ENCODE data around the gene TMEM217. TPM values are rescaled to one million over a fixed set of nuclear protein-coding genes. Genes with fewer than 3 reads are reported as not detected.
"Not testable (repeated sequence)": the region's sequence is repeated elsewhere in the genome, so short reads cannot be mapped to it uniquely, and the experiment has no call there.

Gene TMEM217
- total RNA-seq, 6 experiments from 2014 or later, result 0.99 to 2.0 (median 1.6) TPM

DNA sequence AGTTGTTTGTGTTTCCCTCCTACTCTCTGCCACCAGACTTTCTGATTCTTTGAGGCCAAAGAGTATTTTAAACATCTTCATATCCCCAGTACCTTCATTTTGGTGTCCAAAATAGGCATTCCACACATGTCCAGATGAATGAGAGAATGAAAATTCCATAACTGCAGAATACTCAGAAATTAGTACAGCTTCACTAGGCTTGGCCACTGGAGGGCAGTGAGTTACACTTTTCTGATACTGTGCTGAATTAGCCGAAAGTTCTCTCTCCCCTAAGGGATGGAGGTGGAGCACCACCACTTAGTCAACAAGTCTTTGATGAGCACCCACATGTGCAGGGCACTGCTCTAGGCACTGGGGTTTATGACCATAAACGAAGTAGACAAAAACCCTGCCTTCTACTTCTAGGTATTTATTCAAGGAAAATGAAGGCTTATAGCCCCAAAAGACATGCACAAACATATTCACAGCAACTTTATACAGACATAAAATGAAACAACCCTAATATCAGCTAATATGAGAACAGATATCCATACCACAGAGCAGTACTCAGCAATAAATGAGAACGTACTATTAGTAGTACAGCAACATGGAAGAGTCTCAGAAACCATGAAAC, 46.1 kb upstream of the TMEM217 start:
- H3K27ac Mint-ChIP-seq, result no peak overlapping the region
- H3K36me3 Mint-ChIP-seq (ENCODE audit: low read depth), result no peaks in the 10 kb centered on the region
- no peak overlapping the region for H3K4me3 Mint-ChIP-seq
- peak; percentile 45 for DNase-seq
- H3K4me1 Mint-ChIP-seq (ENCODE audit: low read depth), result peaks cover 21% of the 10 kb centered on the region
- no peaks in the 10 kb centered on the region for H3K27me3 Mint-ChIP-seq (ENCODE audit: insufficient read depth)
- TF ChIP-seq, protein P1, sequence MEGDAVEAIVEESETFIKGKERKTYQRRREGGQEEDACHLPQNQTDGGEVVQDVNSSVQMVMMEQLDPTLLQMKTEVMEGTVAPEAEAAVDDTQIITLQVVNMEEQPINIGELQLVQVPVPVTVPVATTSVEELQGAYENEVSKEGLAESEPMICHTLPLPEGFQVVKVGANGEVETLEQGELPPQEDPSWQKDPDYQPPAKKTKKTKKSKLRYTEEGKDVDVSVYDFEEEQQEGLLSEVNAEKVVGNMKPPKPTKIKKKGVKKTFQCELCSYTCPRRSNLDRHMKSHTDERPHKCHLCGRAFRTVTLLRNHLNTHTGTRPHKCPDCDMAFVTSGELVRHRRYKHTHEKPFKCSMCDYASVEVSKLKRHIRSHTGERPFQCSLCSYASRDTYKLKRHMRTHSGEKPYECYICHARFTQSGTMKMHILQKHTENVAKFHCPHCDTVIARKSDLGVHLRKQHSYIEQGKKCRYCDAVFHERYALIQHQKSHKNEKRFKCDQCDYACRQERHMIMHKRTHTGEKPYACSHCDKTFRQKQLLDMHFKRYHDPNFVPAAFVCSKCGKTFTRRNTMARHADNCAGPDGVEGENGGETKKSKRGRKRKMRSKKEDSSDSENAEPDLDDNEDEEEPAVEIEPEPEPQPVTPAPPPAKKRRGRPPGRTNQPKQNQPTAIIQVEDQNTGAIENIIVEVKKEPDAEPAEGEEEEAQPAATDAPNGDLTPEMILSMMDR (IDR thresholded peaks at IDR 0.05), result peak; percentile 81
- no peaks in the 10 kb centered on the region for H3K9me3 Mint-ChIP-seq

- TF ChIP-seq, protein P1 (IDR thresholded peaks at IDR 0.05), result no peak
- Mint-ChIP-seq H3K4me3 (no peak overlapping the region), H3K4me1 (ENCODE audit: low read depth) (peaks cover 12% of the 10 kb centered on the region), H3K36me3 (ENCODE audit: low read depth) (0 out of 2 replicates have a peak, but pooled peaks cover under 1% of the 10 kb centered on the region), H3K27me3 (ENCODE audit: insufficient read depth) (no peaks in the 10 kb centered on the region), H3K9me3 (no peaks in the 10 kb centered on the region), H3K27ac (no peak overlapping the region)
- no peak for DNase-seq
These were observed 45.2 kb upstream of the TMEM217 start for GRCh38 chr6:37303091-37303660.

GRCh38 chr6:37302086-37302686, 44.2 kb upstream of the TMEM217 start:
- no peak overlapping the region for H3K4me3 Mint-ChIP-seq
- H3K9me3 Mint-ChIP-seq, result no peaks in the 10 kb centered on the region
- H3K27ac Mint-ChIP-seq, result no peak overlapping the region
- H3K27me3 Mint-ChIP-seq (ENCODE audit: insufficient read depth), result no peaks in the 10 kb centered on the region
- TF ChIP-seq, protein P1 (IDR thresholded peaks at IDR 0.05), result no peak
- peaks cover 8% of the 10 kb centered on the region; the same call in 1 of the 2 replicates for H3K4me1 Mint-ChIP-seq (ENCODE audit: low read depth)
- H3K36me3 Mint-ChIP-seq (ENCODE audit: low read depth), result peaks cover 11% of the 10 kb centered on the region
- DNase-seq, result no peak

DNA sequence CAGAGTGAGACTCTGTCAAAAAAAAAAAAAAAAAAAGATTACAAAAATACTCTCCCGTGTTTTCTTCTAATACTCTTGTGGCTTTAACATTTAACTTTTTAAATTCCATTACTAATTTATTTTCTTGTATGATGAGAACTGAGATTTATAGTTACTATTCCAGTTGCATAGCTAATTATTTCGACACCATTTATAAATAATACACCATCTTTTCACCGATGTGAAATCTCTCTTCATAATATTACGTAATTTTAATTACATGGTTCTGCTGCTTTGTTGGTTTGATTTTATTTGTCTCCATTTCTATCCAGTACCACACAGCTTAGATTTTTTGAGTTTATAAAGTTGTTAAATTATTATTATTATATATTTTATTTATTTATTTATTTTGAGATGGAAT, 42.0 kb upstream of the TMEM217 start:
- no peak for DNase-seq
- H3K27me3 Mint-ChIP-seq (ENCODE audit: insufficient read depth), result no peaks in the 10 kb centered on the region
- H3K9me3 Mint-ChIP-seq, result no peaks in the 10 kb centered on the region
- H3K27ac Mint-ChIP-seq, result no peak overlapping the region
- no peak overlapping the region for H3K4me3 Mint-ChIP-seq
- H3K36me3 Mint-ChIP-seq (ENCODE audit: low read depth), result peaks cover 24% of the 10 kb centered on the region
- TF ChIP-seq, protein P1 (IDR thresholded peaks at IDR 0.05), result no peak
- peaks cover 8% of the 10 kb centered on the region; the same call in 1 of the 2 replicates for H3K4me1 Mint-ChIP-seq (ENCODE audit: low read depth)

GRCh38 chr6:37298958-37299357, 41.0 kb upstream of the TMEM217 start:
- no peak for DNase-seq
- Mint-ChIP-seq H3K9me3 (no peaks in the 10 kb centered on the region), H3K27ac (no peak overlapping the region), H3K4me3 (no peak overlapping the region), H3K4me1 (ENCODE audit: low read depth) (peaks cover 3% of the 10 kb centered on the region; the same call in 1 of the 2 replicates), H3K36me3 (ENCODE audit: low read depth) (peaks cover 28% of the 10 kb centered on the region), H3K27me3 (ENCODE audit: insufficient read depth) (no peaks in the 10 kb centered on the region)
- TF ChIP-seq, protein P1 (IDR thresholded peaks at IDR 0.05), result no peak

- H3K27me3 Mint-ChIP-seq (ENCODE audit: insufficient read depth); DNase-seq; H3K27ac Mint-ChIP-seq: not testable (repeated sequence)
These were observed 39.7 kb upstream of the TMEM217 start for GRCh38 chr6:37297637-37298036.

More at GRCh38 chr6:37297637-37298036, 39.7 kb upstream of the TMEM217 start:
- H3K9me3 Mint-ChIP-seq; H3K4me1 Mint-ChIP-seq (ENCODE audit: low read depth); H3K4me3 Mint-ChIP-seq: not testable (repeated sequence)
- peaks cover 36% of the 10 kb centered on the region for H3K36me3 Mint-ChIP-seq (ENCODE audit: low read depth)

Data from HFFc6 (cell line).